ENCODE measurements around the gene FAN1.
"Not testable (repeated sequence)": the region's sequence is repeated elsewhere in the genome, so short reads cannot be mapped to it uniquely, and the experiment has no call there.

The FAN1 gene

DNA sequence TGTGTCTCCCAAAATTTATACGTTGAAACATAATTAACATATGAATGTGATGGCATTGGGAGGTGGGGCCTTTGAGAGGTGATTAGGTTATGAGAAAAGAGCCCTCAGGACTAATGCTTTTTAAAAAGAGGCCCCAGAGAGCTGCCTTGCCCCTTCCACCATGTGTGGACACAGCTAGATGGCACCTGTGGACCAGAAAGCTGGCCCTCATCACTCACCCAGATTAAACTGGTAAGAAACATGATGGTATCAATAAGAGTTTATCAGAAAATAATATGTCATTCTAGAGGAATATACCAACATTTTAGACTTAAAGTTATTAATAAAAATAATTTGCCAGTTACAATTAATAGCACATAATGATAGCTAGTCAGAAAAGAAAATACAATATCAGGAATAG, 25.2 kb upstream of the FAN1 start:
- POLR2A ChIA-PET, result no interaction called here
- TF ChIP-seq BHLHE40 (IDR thresholded peaks at IDR 0.05; ENCODE audit: borderline replicate concordance) (no peak), L3MBTL2 (conservative IDR thresholded peaks at IDR 0.05) (no peak), FOXA1 (IDR thresholded peaks at IDR 0.05) (no peak), ELF4 (IDR thresholded peaks at IDR 0.05) (no peak), TARDBP (IDR thresholded peaks at IDR 0.05) (no peak), ZNF384 (IDR thresholded peaks at IDR 0.05) (no peak), SP1 (IDR thresholded peaks at IDR 0.05) (no peak), CTBP1 (IDR thresholded peaks at IDR 0.05; ENCODE audit: borderline replicate concordance) (no peak), SUZ12 (IDR thresholded peaks at IDR 0.05) (no peak), LEF1 (IDR thresholded peaks at IDR 0.05; ENCODE audit: borderline replicate concordance) (no peak), FOXK2 (IDR thresholded peaks at IDR 0.05) (no peak)
- TF ChIP-seq, protein P1, sequence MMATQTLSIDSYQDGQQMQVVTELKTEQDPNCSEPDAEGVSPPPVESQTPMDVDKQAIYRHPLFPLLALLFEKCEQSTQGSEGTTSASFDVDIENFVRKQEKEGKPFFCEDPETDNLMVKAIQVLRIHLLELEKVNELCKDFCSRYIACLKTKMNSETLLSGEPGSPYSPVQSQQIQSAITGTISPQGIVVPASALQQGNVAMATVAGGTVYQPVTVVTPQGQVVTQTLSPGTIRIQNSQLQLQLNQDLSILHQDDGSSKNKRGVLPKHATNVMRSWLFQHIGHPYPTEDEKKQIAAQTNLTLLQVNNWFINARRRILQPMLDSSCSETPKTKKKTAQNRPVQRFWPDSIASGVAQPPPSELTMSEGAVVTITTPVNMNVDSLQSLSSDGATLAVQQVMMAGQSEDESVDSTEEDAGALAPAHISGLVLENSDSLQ (IDR thresholded peaks at IDR 0.05), result no peak
- CTCF ChIA-PET, result no interaction called here

DNA sequence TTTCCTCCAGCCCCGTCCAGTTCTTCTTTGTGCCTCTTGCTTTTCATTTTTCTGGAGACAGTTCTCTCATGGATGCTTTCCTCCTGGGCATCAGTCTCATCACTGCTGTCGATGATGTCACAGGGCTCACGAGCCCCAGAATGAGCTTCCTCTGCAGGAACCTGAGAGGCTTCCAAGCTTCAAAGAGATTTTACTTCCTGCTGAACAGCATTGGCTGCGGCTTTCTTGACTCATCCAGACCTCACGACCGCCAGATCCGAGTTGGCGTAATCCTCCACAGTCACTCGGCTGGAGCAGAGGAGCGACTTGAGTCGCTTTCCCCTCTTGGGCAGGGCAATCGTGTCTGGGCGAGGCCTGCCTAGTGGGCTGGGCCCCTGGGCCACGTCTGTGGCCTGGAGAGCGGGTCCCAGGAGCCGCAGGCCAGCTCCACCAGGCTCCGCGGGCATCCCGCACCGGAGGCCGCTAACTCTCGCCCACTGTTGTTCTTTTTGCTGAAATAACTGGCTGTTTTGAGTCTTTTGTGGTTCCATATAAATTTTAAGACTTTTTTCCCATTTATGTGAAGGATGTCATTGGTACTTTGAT, 20.8 kb upstream of the FAN1 start:
- TF ChIP-seq TARDBP (IDR thresholded peaks at IDR 0.05) (no peak), CTBP1 (IDR thresholded peaks at IDR 0.05; ENCODE audit: borderline replicate concordance) (no peak), HDGF (IDR thresholded peaks at IDR 0.05; ENCODE audit: borderline replicate concordance) (no peak), ELF4 (IDR thresholded peaks at IDR 0.05) (no peak), SP1 (IDR thresholded peaks at IDR 0.05) (no peak), ZNF384 (IDR thresholded peaks at IDR 0.05) (no peak), FOXA1 (IDR thresholded peaks at IDR 0.05) (no peak), FOXM1 (IDR thresholded peaks at IDR 0.05; ENCODE audit: borderline replicate concordance) (no peak), FOXK2 (IDR thresholded peaks at IDR 0.05) (no peak), SUZ12 (IDR thresholded peaks at IDR 0.05) (no peak), NFRKB (IDR thresholded peaks at IDR 0.05) (no peak), BHLHE40 (IDR thresholded peaks at IDR 0.05; ENCODE audit: borderline replicate concordance) (no peak), LEF1 (IDR thresholded peaks at IDR 0.05; ENCODE audit: borderline replicate concordance) (no peak), L3MBTL2 (conservative IDR thresholded peaks at IDR 0.05) (no peak), ARNT (IDR thresholded peaks at IDR 0.05) (no peak)
- TF ChIP-seq, protein P1 (IDR thresholded peaks at IDR 0.05), result no peak
- ChIA-PET CTCF (no interaction called here), POLR2A (no interaction called here)
- DNase-seq (ENCODE audit: extremely low spot score), result no peak

More for the DNA sequence above, 25.2 kb upstream of the FAN1 start:
- DNase-seq (ENCODE audit: extremely low spot score), result no peak

DNA sequence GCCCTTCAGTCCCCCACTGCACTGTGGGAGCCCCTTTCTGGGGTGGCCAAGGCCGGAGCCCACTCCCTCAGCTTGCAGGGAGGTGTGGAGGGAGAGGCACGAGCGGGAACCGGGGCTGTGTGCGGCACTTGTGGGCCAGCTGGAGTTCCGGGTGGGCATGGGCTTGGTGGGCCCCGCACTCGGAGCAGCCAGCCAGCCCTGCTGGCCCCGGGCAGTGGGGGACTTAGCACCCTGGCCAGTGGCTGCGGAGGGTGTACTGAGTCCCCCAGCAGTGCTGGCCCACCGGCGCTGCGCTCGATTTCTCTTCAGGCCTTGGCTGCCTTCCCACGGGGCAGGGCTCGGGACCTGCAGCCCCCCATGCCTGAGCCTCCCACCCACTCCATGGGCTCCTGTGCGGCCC, 20.0 kb upstream of the FAN1 start:
- DNase-seq (ENCODE audit: extremely low spot score); POLR2A ChIA-PET; CTCF ChIA-PET: not testable (repeated sequence)

DNA sequence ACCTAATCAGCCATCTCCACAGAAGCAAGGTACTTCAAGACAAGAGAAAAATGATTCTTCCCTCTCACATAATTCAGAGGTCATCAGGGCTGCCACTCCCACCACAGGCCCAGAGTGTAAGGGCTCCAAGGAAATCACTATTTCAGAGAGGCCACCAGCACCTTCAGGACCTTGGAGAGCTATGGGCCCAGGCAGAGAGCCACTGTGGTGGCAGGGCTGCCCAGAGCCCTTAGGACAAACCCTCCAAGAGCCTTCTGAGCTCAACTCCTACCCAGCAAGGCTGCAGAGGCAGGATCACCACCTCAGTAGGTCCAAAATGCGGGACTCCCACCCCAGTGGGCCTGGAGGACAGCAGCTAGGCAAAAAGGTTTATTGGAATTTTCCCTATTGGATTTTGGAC, 17.9 kb upstream of the FAN1 start:
- CTCF ChIA-PET, result no interaction called here
- POLR2A ChIA-PET, result no interaction called here
- DNase-seq (ENCODE audit: extremely low spot score), result peak; percentile 7
- TF ChIP-seq ARNT (IDR thresholded peaks at IDR 0.05) (no peak), FOXM1 (IDR thresholded peaks at IDR 0.05; ENCODE audit: borderline replicate concordance) (no peak), TARDBP (IDR thresholded peaks at IDR 0.05) (no peak), L3MBTL2 (conservative IDR thresholded peaks at IDR 0.05) (no peak)
- TF ChIP-seq, protein P1 (IDR thresholded peaks at IDR 0.05), result no peak

DNA sequence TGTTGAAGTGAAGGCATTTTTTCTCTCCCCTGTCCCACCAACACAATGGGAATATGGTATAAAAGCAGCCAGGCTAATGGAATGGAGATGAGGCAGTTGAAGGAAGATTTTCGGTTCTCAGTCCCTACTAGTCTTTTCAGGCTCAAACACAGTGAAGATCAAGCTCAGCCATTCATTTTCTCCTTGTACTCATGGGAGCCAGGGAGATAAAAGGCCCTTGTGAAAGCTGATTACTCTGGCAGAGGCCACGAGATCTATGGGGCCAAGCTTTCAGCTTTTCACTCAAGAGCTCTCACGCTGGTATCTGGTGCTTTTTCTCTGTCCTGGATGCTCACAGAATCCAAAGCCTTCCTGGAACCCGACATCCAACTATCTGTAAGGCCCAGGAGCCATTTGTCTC, 14.5 kb upstream of the FAN1 start:
- TF ChIP-seq HDGF (IDR thresholded peaks at IDR 0.05; ENCODE audit: borderline replicate concordance) (no peak), SP1 (IDR thresholded peaks at IDR 0.05) (no peak), LEF1 (IDR thresholded peaks at IDR 0.05; ENCODE audit: borderline replicate concordance) (no peak), ZNF384 (IDR thresholded peaks at IDR 0.05) (no peak), ARNT (IDR thresholded peaks at IDR 0.05) (no peak), BHLHE40 (IDR thresholded peaks at IDR 0.05; ENCODE audit: borderline replicate concordance) (no peak), CTBP1 (IDR thresholded peaks at IDR 0.05; ENCODE audit: borderline replicate concordance) (no peak)
- TF ChIP-seq, protein P1 (IDR thresholded peaks at IDR 0.05), result no peak
- no peak for DNase-seq (ENCODE audit: extremely low spot score)
- ChIA-PET POLR2A (interaction anchor here (1.3 kb wide), 1 partner anchor 14 kb away, joined by 4 read pairs; no protein-coding TSS in a partner anchor), CTCF (no interaction called here)

DNA sequence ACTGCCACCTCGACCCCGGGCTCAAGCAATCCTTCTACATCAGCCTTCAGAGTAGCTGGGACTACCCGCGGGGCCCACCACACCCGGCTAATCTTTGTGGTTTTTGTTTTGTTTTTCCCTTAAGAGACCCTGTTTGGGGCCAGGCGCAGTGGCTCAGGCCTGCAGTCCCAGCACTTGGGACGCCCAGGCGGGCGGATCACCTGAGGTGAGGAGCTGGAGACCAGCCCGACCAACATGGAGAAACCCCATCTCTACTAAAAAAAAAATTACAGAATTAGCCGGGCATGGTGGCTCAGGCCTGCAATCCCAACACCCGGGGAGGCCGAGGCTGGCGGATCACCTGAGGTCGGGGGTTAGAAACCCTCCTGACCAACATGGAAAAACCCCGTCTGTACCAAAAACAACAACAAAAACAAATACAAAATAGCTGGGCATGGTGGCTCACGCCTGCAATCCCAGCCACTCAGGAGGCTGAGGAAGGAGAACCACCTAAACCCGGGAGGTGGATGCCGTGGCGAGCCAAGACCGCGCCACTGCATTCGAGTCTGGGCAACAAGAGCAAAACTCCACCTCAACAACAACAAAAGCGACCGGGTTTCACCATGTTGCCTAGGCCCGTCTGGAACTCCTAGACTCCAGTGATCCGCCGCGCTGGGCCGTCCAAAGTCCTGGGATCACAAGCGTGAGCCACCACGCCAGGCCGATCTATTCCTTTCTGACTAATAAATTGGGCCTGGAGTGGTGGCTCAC, 8.1 kb upstream of the FAN1 start:
- TF ChIP-seq SUZ12 (IDR thresholded peaks at IDR 0.05) (no peak), FOXK2 (IDR thresholded peaks at IDR 0.05) (no peak), HDGF (IDR thresholded peaks at IDR 0.05; ENCODE audit: borderline replicate concordance) (no peak)
- TF ChIP-seq, protein P1 (IDR thresholded peaks at IDR 0.05), result no peak
- no peak for DNase-seq (ENCODE audit: extremely low spot score)
- CTCF ChIA-PET, result no interaction called here
- POLR2A ChIA-PET, result interaction anchor here (0.6 kb wide), 1 partner anchor 57 kb away, joined by 3 read pairs; no protein-coding TSS in a partner anchor

All from HEK293T (cell line).